ENCODE results near the gene PTGS2. TPM values are rescaled to one million over a fixed set of nuclear protein-coding genes. Genes with fewer than 3 reads are reported as not detected.

Gene PTGS2
- total RNA-seq, 2 experiments from 2014 or later, result 0.09 TPM; not detected in 1

DNA sequence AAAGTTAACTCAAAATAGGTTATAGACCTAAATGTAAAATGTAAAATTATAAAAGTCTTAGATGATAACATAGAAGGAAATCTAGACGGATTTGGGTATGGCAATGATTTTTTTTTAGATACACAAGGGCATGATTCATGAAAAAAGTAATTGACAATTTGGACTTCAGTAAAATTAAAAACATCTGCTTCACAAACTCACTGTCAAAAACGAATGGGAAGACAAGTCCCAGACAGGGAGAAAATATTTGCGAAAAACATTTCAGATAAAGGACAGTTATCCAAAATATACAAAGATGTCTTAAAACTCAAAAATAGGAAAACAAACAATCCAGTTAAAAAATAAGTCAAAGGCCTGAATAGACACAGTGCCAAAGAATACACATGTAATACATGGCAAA is 9.7 kb upstream of the PTGS2 start:
- peaks cover 5% of the 10 kb centered on the region for H3K27me3 Mint-ChIP-seq
- intact Hi-C loops (cut with micrococcal nuclease), result no loop called here
- H3K4me3 Mint-ChIP-seq, result no peak overlapping the region

GRCh38 chr1:186689376-186689775 is 9.2 kb upstream of the PTGS2 start:
- ATAC-seq (no peak), DNase-seq (no peak)
- Mint-ChIP-seq H3K27me3 (peaks cover 10% of the 10 kb centered on the region), H3K36me3 (ENCODE audit: low read depth) (no peaks in the 10 kb centered on the region), H3K4me3 (no peak overlapping the region), H3K4me1 (ENCODE audit: low read depth) (no peaks in the 10 kb centered on the region), H3K9me3 (peaks cover 4% of the 10 kb centered on the region), H3K27ac (no peak overlapping the region)
- ChIA-PET CTCF (no interaction called here), POLR2A (no interaction called here)
- TF ChIP-seq, protein P1, sequence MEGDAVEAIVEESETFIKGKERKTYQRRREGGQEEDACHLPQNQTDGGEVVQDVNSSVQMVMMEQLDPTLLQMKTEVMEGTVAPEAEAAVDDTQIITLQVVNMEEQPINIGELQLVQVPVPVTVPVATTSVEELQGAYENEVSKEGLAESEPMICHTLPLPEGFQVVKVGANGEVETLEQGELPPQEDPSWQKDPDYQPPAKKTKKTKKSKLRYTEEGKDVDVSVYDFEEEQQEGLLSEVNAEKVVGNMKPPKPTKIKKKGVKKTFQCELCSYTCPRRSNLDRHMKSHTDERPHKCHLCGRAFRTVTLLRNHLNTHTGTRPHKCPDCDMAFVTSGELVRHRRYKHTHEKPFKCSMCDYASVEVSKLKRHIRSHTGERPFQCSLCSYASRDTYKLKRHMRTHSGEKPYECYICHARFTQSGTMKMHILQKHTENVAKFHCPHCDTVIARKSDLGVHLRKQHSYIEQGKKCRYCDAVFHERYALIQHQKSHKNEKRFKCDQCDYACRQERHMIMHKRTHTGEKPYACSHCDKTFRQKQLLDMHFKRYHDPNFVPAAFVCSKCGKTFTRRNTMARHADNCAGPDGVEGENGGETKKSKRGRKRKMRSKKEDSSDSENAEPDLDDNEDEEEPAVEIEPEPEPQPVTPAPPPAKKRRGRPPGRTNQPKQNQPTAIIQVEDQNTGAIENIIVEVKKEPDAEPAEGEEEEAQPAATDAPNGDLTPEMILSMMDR (IDR thresholded peaks at IDR 0.05), result no peak
- intact Hi-C loops (cut with micrococcal nuclease), result no loop called here

More for the DNA sequence above, 9.7 kb upstream of the PTGS2 start:
- DNase-seq (no peak), ATAC-seq (no peak)
- Mint-ChIP-seq H3K36me3 (ENCODE audit: low read depth) (no peaks in the 10 kb centered on the region), H3K9me3 (peaks cover 4% of the 10 kb centered on the region), H3K27ac (no peak overlapping the region), H3K4me1 (ENCODE audit: low read depth) (no peaks in the 10 kb centered on the region)
- POLR2A ChIA-PET, result no interaction called here
- TF ChIP-seq, protein P1 (IDR thresholded peaks at IDR 0.05), result no peak
- CTCF ChIA-PET, result no interaction called here

DNA sequence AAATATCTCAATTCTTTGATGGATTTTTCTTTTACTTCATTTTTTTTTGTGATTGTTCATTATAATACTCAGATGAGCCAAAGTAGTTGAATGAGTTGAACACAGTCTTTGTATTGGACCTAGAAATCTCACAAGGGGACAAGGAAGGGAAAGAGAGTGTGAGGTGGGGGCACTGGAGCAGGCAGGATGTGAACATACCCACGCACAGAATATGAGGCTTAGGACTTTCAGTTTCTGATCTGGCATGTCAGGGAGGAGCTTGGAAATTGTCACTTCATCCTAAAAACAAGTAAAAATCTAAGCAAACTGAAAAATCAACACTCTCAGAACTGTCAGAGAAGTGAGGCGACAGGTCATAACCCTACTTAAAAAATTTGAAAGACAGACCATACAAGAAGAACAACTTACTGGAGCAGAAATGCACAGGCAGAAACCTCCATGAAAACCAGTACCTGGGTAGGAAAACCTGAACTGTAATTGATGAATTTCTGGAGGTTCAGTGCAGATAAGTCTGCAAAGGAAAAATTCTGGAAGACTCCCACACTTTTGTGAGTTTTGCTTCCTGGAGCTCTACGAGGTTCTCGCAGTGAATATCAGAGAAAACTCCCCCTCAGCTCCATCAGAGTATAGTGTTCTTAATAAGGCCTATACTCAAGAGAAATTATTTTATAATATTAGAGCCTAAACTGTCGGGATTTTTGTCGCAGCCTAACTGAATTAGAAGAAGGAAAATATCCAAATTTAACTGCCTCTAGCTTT is 3.6 kb upstream of the PTGS2 start:
- no peaks in the 10 kb centered on the region for H3K36me3 Mint-ChIP-seq (ENCODE audit: low read depth)
- CTCF ChIA-PET, result interaction anchor here (1.1 to 1.3 kb wide), 2 partner anchors 28 to 196 kb away, joined by 3 read pairs; no protein-coding TSS in a partner anchor
- peaks cover 2% of the 10 kb centered on the region for H3K9me3 Mint-ChIP-seq
- intact Hi-C loops (cut with micrococcal nuclease), result loop anchor here (5.0 kb wide), 1 partner anchor 202 kb away; no protein-coding TSS in a partner anchor
- ATAC-seq (no peak), DNase-seq (no peak)
- H3K27me3 Mint-ChIP-seq, result peaks cover 47% of the 10 kb centered on the region
- POLR2A ChIA-PET, result no interaction called here
- TF ChIP-seq, protein P1 (IDR thresholded peaks at IDR 0.05), result no peak
- H3K4me1 Mint-ChIP-seq (ENCODE audit: low read depth), result peaks cover 15% of the 10 kb centered on the region
- H3K27ac Mint-ChIP-seq, result no peak overlapping the region
- H3K4me3 Mint-ChIP-seq, result no peak overlapping the region

DNA sequence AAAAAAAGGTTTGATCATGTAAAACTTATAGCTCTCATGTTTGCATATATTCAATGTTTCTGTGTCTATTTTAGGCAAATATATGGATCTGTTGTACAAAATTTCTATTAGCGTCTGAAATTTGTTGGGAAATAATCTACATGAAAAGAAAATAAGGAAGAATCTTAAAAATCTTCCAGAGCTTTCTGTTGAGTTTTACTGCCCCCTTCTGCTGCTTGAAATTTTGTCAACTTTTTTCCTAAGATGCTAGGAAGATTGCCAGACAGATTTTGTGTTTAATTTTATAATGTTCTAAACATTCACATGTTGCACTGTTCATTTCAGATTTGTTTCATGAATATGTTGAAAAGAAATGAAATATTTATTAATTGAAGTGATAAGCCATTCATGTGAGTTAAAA is 2.5 kb upstream of the PTGS2 start:
- Mint-ChIP-seq H3K9me3 (no peaks in the 10 kb centered on the region), H3K4me1 (ENCODE audit: low read depth) (peaks cover 15% of the 10 kb centered on the region), H3K27ac (no peak overlapping the region), H3K36me3 (ENCODE audit: low read depth) (no peaks in the 10 kb centered on the region), H3K27me3 (peaks cover 47% of the 10 kb centered on the region), H3K4me3 (no peak overlapping the region)
- DNase-seq (no peak), ATAC-seq (no peak)
- ChIA-PET POLR2A (no interaction called here), CTCF (interaction anchor here (1.1 to 1.3 kb wide), 2 partner anchors 27 to 194 kb away, joined by 3 read pairs; no protein-coding TSS in a partner anchor)
- TF ChIP-seq, protein P1 (IDR thresholded peaks at IDR 0.05), result no peak
- intact Hi-C loops (cut with micrococcal nuclease), result loop anchor here (5.0 kb wide), 1 partner anchor 200 kb away; no protein-coding TSS in a partner anchor

GRCh38 chr1:186681801-186682200 is 1.6 kb upstream of the PTGS2 start:
- Mint-ChIP-seq H3K27me3 (peaks cover 50% of the 10 kb centered on the region), H3K4me3 (no peak overlapping the region)
- intact Hi-C loops (cut with micrococcal nuclease), result loop anchor here (5.0 kb wide), 1 partner anchor 200 kb away; no protein-coding TSS in a partner anchor

More at GRCh38 chr1:186681801-186682200, 1.6 kb upstream of the PTGS2 start:
- ChIA-PET CTCF (no interaction called here), POLR2A (no interaction called here)
- TF ChIP-seq, protein P1 (IDR thresholded peaks at IDR 0.05), result no peak
- Mint-ChIP-seq H3K9me3 (no peaks in the 10 kb centered on the region), H3K27ac (no peak overlapping the region), H3K36me3 (ENCODE audit: low read depth) (no peaks in the 10 kb centered on the region), H3K4me1 (ENCODE audit: low read depth) (peaks cover 15% of the 10 kb centered on the region)
- ATAC-seq (no peak), DNase-seq (no peak)
